Mononuclear cell (primary cell): Measurements from ENCODE around the gene STRBP. TPM values are rescaled to one million over a fixed set of nuclear protein-coding genes. Genes with fewer than 3 reads are reported as not detected.

Source experiments
- H3K27me3 ChIP-seq: 2 replicates; pipeline ENCODE4 v1.6.0; 2011; ENCODE audit warnings: low read length, control low read depth; ENCODE audit not compliant: insufficient read depth
- H3K4me1 ChIP-seq: 2 replicates; pipeline ENCODE4 v1.5.1; 2011; ENCODE audit warnings: mild to moderate bottlenecking, low read length, control low read depth; ENCODE audit not compliant: insufficient read depth
- H3K4me3 ChIP-seq: 2 replicates; pipeline ENCODE4 v1.5.1; 2011; ENCODE audit warnings: mild to moderate bottlenecking, low read length, moderate library complexity
- H3K9me3 ChIP-seq: 2 replicates; pipeline ENCODE4 v1.5.1; 2011; ENCODE audit warnings: low read depth, mild to moderate bottlenecking, control low read depth, low read length
- total RNA-seq: library from RNA; depleted of rRNA; stranded (reverse); fragments of >200 nt; gene quantifications from one replicate; pipeline ENCODE4 v1.2.3, GENCODE V29; 2012

The STRBP gene
- total RNA-seq, 1 donor: 13.6 TPM

DNA sequence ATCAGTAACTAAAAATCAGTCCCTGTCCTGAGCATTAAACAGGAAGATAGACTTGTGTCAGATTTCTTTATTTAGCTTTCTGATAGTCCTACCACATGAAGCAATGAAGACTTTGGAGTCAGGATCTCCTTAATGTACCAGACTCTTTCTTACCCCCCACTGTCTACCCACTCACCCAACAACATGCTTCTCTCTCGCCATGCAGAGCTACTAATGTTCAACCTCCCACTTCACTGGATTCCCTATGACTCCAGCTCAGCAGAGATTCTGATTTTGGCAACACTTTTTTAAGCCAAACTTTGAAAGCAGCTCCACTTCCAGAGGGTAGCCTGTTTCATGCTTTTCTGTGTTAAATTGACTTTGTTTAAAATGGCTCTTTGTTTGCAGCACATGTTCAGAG, 184.1 kb downstream of the STRBP start:
- Histone ChIP-seq H3K9me3 (no peaks in the 10 kb centered on the region), H3K27me3 (no peaks in the 10 kb centered on the region), H3K4me1 (no peaks in the 10 kb centered on the region), H3K4me3 (no peak overlapping the region)

DNA sequence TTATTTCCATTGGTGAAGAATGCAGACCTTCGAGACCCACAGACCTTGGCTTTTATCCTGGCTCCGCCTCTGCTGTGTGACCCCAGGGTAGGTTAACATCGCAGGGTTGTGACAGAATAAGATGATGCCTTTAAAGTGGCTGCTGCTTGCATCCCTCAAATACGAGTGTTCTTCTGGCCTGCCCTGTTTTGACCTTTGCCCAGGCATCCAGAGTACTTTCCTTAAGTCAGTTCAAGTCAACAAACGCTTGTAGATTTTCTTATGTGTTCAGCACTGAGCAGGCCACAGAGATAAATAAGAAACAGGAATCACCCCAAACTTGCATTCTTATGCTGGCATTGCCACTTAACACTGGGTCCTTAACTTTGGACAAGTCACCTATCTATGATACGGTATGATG, 184.7 kb downstream of the STRBP start:
- Histone ChIP-seq H3K9me3 (no peaks in the 10 kb centered on the region), H3K27me3 (no peaks in the 10 kb centered on the region), H3K4me1 (no peaks in the 10 kb centered on the region), H3K4me3 (no peak overlapping the region)

- Histone ChIP-seq H3K4me3 (no peak overlapping the region), H3K9me3 (no peaks in the 10 kb centered on the region), H3K27me3 (no peaks in the 10 kb centered on the region), H3K4me1 (no peaks in the 10 kb centered on the region)
Observed at GRCh38 chr9:123081824-123082223, 186.6 kb downstream of the STRBP start.

DNA sequence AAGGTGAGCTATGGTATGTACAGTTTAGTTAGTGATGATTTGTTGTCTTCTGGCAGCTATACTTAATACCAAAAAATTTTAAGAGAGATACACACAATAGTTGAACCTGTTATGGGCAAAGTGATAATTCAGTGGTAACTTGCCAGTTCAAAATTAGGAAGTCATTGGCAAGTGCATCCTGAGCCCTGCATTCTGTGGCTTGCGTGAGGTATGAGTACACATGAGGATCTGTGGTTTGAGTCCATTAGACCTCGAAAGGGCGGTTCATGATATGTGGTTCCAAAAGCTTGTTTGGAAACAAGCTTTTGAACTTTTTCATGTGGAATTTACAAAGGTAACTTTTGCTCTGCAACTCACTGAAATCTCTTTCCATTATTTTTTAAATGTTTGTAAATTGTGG, 187.9 kb downstream of the STRBP start:
- Histone ChIP-seq H3K4me1 (no peaks in the 10 kb centered on the region), H3K4me3 (no peak overlapping the region), H3K9me3 (no peaks in the 10 kb centered on the region), H3K27me3 (no peaks in the 10 kb centered on the region)

DNA sequence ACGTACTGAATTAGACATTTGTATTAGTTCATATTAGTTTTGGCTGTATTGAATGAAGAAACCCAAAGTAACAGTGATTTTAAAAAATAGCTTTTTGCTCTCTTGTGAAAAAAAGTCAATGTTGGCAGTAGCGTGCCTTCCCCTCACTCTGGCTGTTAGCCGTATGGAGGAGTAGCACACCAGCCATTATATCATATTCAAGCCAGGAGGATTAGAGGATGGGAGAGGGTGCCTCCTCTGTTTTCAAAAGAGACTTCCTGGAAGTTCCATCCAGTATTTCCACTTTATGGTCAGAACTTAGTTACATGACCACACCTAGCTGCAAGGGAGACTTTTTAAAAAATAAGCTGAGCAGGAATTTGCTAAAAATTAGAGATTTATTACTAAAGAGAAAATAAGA, 193.8 kb downstream of the STRBP start:
- Histone ChIP-seq H3K4me3 (no peak overlapping the region), H3K27me3 (no peaks in the 10 kb centered on the region), H3K9me3 (no peaks in the 10 kb centered on the region), H3K4me1 (no peaks in the 10 kb centered on the region)

DNA sequence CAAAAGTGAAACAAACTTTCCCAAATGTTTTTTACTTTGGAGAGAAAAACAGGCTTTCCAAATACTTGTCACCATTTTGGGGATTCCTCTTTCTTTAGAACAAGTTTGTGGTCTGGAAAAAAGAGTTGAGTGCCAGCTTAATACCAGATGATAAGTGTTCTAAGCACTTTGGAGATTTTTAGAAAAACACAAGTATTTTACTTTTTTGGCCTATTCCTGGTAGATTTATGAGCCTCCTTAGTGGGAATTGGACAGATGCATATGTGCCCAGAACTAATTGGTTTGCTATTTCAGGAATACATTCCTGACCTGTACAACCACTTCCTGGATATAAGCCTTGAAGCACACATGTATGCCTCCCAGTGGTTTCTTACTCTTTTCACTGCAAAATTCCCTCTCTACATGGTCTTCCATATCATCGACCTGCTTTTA, 194.4 kb downstream of the STRBP start:
- H3K4me3 ChIP-seq: no peak overlapping the region
- H3K9me3 ChIP-seq: no peaks in the 10 kb centered on the region
- H3K4me1 ChIP-seq: no peaks in the 10 kb centered on the region
- no peaks in the 10 kb centered on the region for H3K27me3 ChIP-seq

DNA sequence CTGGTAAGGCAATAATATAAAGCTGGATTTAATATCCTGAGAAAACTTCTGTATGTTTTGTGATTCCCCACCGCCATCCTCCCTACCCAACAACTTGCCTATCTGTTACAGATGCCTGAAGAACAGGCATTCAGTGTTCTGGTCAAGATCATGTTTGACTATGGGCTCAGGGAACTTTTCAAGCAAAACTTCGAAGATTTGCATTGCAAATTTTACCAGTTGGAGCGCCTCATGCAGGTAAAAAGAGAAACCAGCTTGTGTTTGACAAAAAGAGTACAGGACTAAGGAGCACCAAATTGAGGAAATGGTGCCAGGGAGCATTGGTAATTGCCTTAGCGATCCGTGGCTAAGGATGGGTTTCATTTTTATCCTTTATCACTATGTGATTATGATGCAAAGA, 194.9 kb downstream of the STRBP start:
- Histone ChIP-seq H3K4me1 (no peaks in the 10 kb centered on the region), H3K9me3 (no peaks in the 10 kb centered on the region), H3K27me3 (no peaks in the 10 kb centered on the region), H3K4me3 (no peak overlapping the region)

GRCh38 chr9:123072407-123072995, 195.9 kb downstream of the STRBP start:
- no peaks in the 10 kb centered on the region for H3K4me1 ChIP-seq
- no peaks in the 10 kb centered on the region for H3K9me3 ChIP-seq
- H3K4me3 ChIP-seq: no peak overlapping the region
- H3K27me3 ChIP-seq: no peaks in the 10 kb centered on the region

Other genes with a start within 250 kb of the STRBP start
- 3.1 TPM for gene GPR21, start 234.9 kb downstream of the STRBP start, total RNA-seq
- not detected for gene CRB2, start 87.6 kb upstream of the STRBP start, total RNA-seq